Neutrophil (primary cell): ENCODE data around the gene HSPA12B.

Experiments used
- H3K27ac ChIP-seq: fragments of 200-600 bp; sonication (generic); 2 replicates; pipeline ENCODE4 v1.5.1; 2016; ENCODE audit warnings: mild to moderate bottlenecking, moderate library complexity
- H3K27me3 ChIP-seq: fragments of 200-600 bp; sonication (generic); 2 replicates; pipeline ENCODE4 v1.6.0; 2016; ENCODE audit warnings: mild to moderate bottlenecking
- H3K36me3 ChIP-seq: fragments of 200-600 bp; sonication (generic); 2 replicates; pipeline ENCODE4 v1.5.1; 2017
- H3K4me1 ChIP-seq, 2 experiments: fragments of 200-600 bp in 1 of 2; sonication (generic) in 1 of 2; 1 replicate in 1 of 2; 2 replicates in 1 of 2; pipeline versions ENCODE4 v1.5.1 to v1.6.1; 2013 to 2016; ENCODE audit warnings: low read depth in 1 of 2, low read length in 1 of 2, mild to moderate bottlenecking in 1 of 2, moderate library complexity in 1 of 2; ENCODE audit not compliant: control insufficient read depth in 1 of 2, insufficient read depth in 1 of 2
- H3K4me3 ChIP-seq, 2 experiments: fragments of 200-600 bp in 1 of 2; sonication (generic) in 1 of 2; 1 replicate in 1 of 2; 2 replicates in 1 of 2; pipeline ENCODE4 v1.5.1; 2013 to 2016; ENCODE audit warnings: low read depth in 1 of 2, low read length in 1 of 2, mild to moderate bottlenecking in 1 of 2, moderate library complexity in 1 of 2
- H3K9me3 ChIP-seq: fragments of 200-600 bp; sonication (generic); 2 replicates; pipeline ENCODE4 v1.5.1; 2016
- TF ChIP-seq, protein P1 (sequence below): fragments of 200-600 bp; sonication (generic); IDR thresholded peaks from 2 replicates; pipeline ENCODE4 v1.5.1; 2016; ENCODE audit warnings: antibody characterized with exemption

The HSPA12B gene

DNA sequence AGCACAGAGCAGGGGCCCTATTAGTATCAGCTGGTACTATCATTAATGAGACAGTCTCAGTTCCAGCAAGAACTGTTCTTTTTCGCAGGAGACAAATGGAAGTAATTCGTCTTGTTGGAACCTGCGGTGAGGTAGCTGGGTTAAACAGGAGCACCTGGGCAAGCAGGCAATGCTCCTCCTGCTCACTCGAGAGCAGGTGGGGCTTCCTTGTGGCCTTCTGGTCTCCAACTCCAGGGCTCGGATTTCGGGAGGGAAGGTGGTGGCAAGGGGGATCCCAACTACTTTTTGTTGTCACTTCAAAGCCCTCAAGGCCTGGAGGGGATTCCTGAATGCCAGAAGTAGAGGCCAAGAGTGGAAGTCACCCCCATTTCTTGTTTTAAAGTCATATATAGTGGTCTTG lies 50.1 kb downstream of the HSPA12B start:
- peaks cover 49% of the 10 kb centered on the region in 2 experiments for H3K4me1 ChIP-seq
- H3K4me3 ChIP-seq = no peak overlapping the region
- peaks cover 30% of the 10 kb centered on the region for H3K27me3 ChIP-seq
- no peaks in the 10 kb centered on the region for H3K36me3 ChIP-seq
- no peak overlapping the region for H3K27ac ChIP-seq
- no peaks in the 10 kb centered on the region for H3K9me3 ChIP-seq
- TF ChIP-seq, protein P1, sequence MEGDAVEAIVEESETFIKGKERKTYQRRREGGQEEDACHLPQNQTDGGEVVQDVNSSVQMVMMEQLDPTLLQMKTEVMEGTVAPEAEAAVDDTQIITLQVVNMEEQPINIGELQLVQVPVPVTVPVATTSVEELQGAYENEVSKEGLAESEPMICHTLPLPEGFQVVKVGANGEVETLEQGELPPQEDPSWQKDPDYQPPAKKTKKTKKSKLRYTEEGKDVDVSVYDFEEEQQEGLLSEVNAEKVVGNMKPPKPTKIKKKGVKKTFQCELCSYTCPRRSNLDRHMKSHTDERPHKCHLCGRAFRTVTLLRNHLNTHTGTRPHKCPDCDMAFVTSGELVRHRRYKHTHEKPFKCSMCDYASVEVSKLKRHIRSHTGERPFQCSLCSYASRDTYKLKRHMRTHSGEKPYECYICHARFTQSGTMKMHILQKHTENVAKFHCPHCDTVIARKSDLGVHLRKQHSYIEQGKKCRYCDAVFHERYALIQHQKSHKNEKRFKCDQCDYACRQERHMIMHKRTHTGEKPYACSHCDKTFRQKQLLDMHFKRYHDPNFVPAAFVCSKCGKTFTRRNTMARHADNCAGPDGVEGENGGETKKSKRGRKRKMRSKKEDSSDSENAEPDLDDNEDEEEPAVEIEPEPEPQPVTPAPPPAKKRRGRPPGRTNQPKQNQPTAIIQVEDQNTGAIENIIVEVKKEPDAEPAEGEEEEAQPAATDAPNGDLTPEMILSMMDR = no peak

DNA sequence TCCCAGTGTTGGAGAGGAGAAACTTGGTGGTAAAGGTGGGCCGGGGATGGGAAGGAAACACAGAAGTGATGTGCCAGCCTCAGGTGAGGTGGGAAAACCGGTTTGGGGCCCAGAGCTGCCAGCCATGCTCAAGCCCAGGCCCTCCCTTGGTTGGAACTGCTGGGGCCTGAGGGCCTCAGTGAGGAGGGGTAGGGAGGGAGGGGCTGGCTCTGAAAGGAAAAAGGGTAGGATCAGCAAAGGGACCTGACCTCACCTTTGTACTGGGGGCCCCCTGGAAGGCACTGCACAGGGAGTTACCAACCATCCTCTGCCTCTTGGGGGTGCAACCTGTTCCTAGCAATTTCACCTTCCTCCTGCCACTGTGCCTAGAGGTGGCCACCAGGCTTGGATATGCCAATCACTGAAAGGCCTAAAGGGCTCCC lies 50.6 kb downstream of the HSPA12B start:
- Histone ChIP-seq H3K4me1 (peaks cover 45 to 46% of the 10 kb centered on the region in 2 experiments), H3K36me3 (no peaks in the 10 kb centered on the region), H3K27ac (no peak overlapping the region), H3K4me3 (no peak overlapping the region), H3K27me3 (peaks cover 25% of the 10 kb centered on the region), H3K9me3 (no peaks in the 10 kb centered on the region)
- TF ChIP-seq, protein P1 = no peak

DNA sequence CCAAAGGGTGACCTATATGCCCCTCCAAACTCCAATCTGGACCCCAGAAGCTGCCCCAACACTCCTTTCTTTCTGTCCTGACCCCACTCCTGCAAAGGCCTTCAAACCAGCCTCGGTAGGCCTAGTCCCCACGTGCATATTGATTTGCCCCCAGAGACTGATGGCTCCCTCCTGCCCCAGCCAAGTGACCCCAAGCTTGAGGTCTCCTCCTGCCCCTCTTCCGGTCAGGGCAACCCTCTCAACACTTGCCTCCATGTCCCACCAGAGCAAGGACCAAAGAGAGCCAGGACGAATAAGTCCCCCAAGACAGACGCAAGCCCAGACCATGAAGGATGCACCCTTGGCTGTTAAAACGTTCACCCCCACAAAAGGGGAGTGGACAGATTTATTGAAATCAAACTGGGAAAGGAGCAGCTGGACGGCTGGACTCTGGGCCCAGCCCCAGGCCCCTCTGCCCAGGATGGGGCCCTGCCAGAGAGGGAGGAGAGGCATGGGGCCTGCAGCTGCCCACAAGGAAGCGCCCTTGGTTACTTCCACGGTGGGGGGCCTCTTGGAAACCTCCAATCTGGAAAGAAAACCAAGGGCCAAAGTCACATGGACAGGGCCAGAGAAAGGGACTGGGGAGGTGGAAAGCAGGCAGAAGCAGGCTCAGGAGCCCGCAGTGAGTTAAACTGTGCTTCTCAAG lies 51.2 kb downstream of the HSPA12B start:
- peaks cover 20% of the 10 kb centered on the region for H3K27me3 ChIP-seq
- H3K36me3 ChIP-seq = no peaks in the 10 kb centered on the region
- H3K4me3 ChIP-seq = no peak overlapping the region
- no peaks in the 10 kb centered on the region for H3K9me3 ChIP-seq
- H3K4me1 ChIP-seq = peaks cover 40 to 43% of the 10 kb centered on the region in 2 experiments
- no peak overlapping the region for H3K27ac ChIP-seq
- TF ChIP-seq, protein P1 = no peak

DNA sequence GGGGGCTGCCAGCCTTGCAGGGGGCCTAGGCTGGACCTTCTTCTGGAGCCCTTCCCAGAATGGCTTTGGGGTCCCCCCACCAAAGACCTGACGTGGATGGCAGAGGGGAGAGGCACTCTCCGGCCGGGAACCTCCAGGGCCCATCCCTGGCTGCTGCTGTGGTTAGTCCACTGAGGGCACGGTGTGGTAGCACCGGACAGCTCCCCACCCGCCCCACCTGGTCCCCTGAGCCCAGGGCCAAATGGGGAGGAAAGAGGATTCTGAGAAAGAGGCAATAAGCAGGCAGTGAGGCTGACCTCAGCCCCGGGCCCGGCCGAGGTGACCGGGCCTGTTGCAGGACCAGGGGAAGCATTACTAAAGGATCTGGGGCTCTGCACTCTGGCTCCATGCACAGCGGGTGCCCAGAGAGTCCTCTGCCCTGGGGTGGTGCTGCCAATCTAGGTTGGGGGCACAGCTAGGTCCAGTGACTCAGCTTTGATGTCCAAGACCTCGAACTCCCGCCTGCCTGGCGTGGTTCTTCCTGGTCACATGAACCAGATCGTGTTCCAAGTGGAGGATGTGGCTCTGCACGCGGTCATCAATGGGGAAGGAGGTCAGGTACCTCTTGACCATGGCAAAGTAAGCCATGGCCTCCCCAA lies 51.9 kb downstream of the HSPA12B start:
- Histone ChIP-seq H3K36me3 (no peaks in the 10 kb centered on the region), H3K27ac (peak overlapping the region; percentile 20)

DNA sequence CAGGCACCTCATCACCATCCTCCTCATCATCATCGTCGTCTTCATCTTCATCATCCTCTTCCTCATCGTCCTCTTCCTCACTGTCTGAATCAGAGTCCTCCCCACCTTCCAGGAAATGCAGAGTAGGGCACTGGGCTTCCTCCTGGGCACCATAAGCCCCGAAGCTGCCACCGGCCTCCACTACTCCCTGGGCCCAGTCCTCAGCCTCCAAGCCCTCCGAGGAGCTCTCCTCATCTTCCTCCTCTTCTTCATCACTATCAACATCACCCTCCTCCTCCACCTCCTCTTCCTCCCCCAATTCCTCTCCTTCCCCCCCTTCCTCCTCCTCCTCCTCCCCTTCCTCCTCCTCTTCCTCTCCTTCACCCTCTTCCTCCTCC lies 52.4 kb downstream of the HSPA12B start:
- Histone ChIP-seq H3K27ac (no peak overlapping the region), H3K4me3 (no peak overlapping the region), H3K36me3 (no peaks in the 10 kb centered on the region), H3K4me1 (peaks cover 39 to 41% of the 10 kb centered on the region in 2 experiments), H3K27me3 (peaks cover 8% of the 10 kb centered on the region), H3K9me3 (no peaks in the 10 kb centered on the region)
- TF ChIP-seq, protein P1 = no peak

More for the DNA sequence above, 51.9 kb downstream of the HSPA12B start:
- Histone ChIP-seq H3K9me3 (no peaks in the 10 kb centered on the region), H3K27me3 (peaks cover 13% of the 10 kb centered on the region), H3K4me3 (no peak overlapping the region), H3K4me1 (peaks cover 37 to 40% of the 10 kb centered on the region in 2 experiments)
- TF ChIP-seq, protein P1 = no peak
